GM18909 (cell line): ENCODE measurements around the gene PCDHB14.
"Not testable (repeated sequence)": the region's sequence is repeated elsewhere in the genome, so short reads cannot be mapped to it uniquely, and the experiment has no call there.

ENCODE experiments used
- ATAC-seq: cut with Tn5 transposase; IDR thresholded peaks from one replicate; pipeline ENCODE4 v1.9.1; 2021; ENCODE audit warnings: mild to moderate bottlenecking; ENCODE audit not compliant: unreplicated experiment, poor library complexity

The PCDHB14 gene

GRCh38 chr5:141223112-141223783 lies at the start of gene PCDHB14:
PCDHB14 (plus strand) TSS chr5:141223343; CDS start chr5:141223506, 163 bp downstream.
- no peak for ATAC-seq

GRCh38 chr5:141174291-141175104 lies 48.6 kb upstream of the PCDHB14 start:
- ATAC-seq: not testable (repeated sequence)

- no peak for ATAC-seq
Observed at GRCh38 chr5:141175933-141176332, 47.2 kb upstream of the PCDHB14 start.

GRCh38 chr5:141177577-141178191 lies 45.5 kb upstream of the PCDHB14 start, which contains the start of gene PCDHB8:
PCDHB8 (plus strand) TSS chr5:141177790; CDS start chr5:141178035, 245 bp downstream.
- not testable (repeated sequence) for ATAC-seq

GRCh38 chr5:141179371-141179770 lies 43.8 kb upstream of the PCDHB14 start:
- not testable (repeated sequence) for ATAC-seq

- not testable (repeated sequence) for ATAC-seq
Observed at GRCh38 chr5:141179876-141180275, 43.3 kb upstream of the PCDHB14 start.

GRCh38 chr5:141180313-141180712 lies 42.8 kb upstream of the PCDHB14 start:
- ATAC-seq: no peak

- no peak for ATAC-seq
Observed at GRCh38 chr5:141182248-141182647, 40.9 kb upstream of the PCDHB14 start, which contains the start of gene PCDHB16. PCDHB16 (plus strand) TSS chr5:141182387; CDS start chr5:141182560, 173 bp downstream.

- ATAC-seq: not testable (repeated sequence)
Observed at GRCh38 chr5:141184117-141184855, 38.9 kb upstream of the PCDHB14 start.

- no peak for ATAC-seq
Observed at GRCh38 chr5:141186897-141187512, 36.1 kb upstream of the PCDHB14 start, which contains the start of gene PCDHB9. PCDHB9 (plus strand) TSS chr5:141187161; CDS start chr5:141187319, 158 bp downstream.

- not testable (repeated sequence) for ATAC-seq
Observed at GRCh38 chr5:141188682-141189081, 34.5 kb upstream of the PCDHB14 start.

GRCh38 chr5:141189131-141189530 lies 34.0 kb upstream of the PCDHB14 start:
- ATAC-seq: not testable (repeated sequence)

GRCh38 chr5:141192110-141192725 lies 30.9 kb upstream of the PCDHB14 start, which contains the start of gene PCDHB10:
PCDHB10 (plus strand) TSS chr5:141192353; CDS start chr5:141192553, 200 bp downstream.
- no peak for ATAC-seq

GRCh38 chr5:141194332-141194731 lies 28.8 kb upstream of the PCDHB14 start:
- ATAC-seq: not testable (repeated sequence)

GRCh38 chr5:141196363-141196762 lies 26.8 kb upstream of the PCDHB14 start:
- ATAC-seq: no peak

GRCh38 chr5:141199359-141200235 lies 23.5 kb upstream of the PCDHB14 start, which contains the start of gene PCDHB11:
PCDHB11 (plus strand) TSS chr5:141199627; CDS start chr5:141199775, 148 bp downstream.
- ATAC-seq: no peak

- ATAC-seq: not testable (repeated sequence)
Observed at GRCh38 chr5:141201126-141201525, 22.0 kb upstream of the PCDHB14 start.

- ATAC-seq: not testable (repeated sequence)
Observed at GRCh38 chr5:141201646-141202045, 21.5 kb upstream of the PCDHB14 start.
